ENCODE measurements around the gene KCTD10.
A peak's percentile ranks its signal among the peaks of the same experiment; 100 is the strongest.

The KCTD10 gene

GRCh38 chr12:109469517-109469916 is 7.6 kb downstream of the KCTD10 start:
- DNase-seq (ENCODE audit: low read depth) = no peak

GRCh38 chr12:109467978-109468676 is 9.0 kb downstream of the KCTD10 start:
- DNase-seq (ENCODE audit: low read depth) = no peak

GRCh38 chr12:109466821-109467220 is 10.3 kb downstream of the KCTD10 start:
- DNase-seq (ENCODE audit: low read depth) = no peak

GRCh38 chr12:109466305-109466704 is 10.8 kb downstream of the KCTD10 start:
- no peak for DNase-seq (ENCODE audit: low read depth)

- no peak for DNase-seq (ENCODE audit: low read depth)
Observed at GRCh38 chr12:109464642-109465351, 12.3 kb downstream of the KCTD10 start.

GRCh38 chr12:109463756-109464155 is 13.3 kb downstream of the KCTD10 start:
- no peak for DNase-seq (ENCODE audit: low read depth)

GRCh38 chr12:109462868-109463692 is 14.0 kb downstream of the KCTD10 start:
- peak; percentile 97 for DNase-seq (ENCODE audit: low read depth)

GRCh38 chr12:109461846-109462756 is 15.0 kb downstream of the KCTD10 start:
- peak; percentile 97 for DNase-seq (ENCODE audit: low read depth)

GRCh38 chr12:109461049-109461845 is 15.9 kb downstream of the KCTD10 start:
- peak; percentile 72 for DNase-seq (ENCODE audit: low read depth)

- DNase-seq (ENCODE audit: low read depth) = no peak
Observed at GRCh38 chr12:109460538-109460937, 16.6 kb downstream of the KCTD10 start.

GRCh38 chr12:109459247-109459646 is 17.9 kb downstream of the KCTD10 start:
- peak; percentile 78 for DNase-seq (ENCODE audit: low read depth)

GRCh38 chr12:109458771-109459208 is 18.3 kb downstream of the KCTD10 start:
- peak; percentile 83 for DNase-seq (ENCODE audit: low read depth)

GRCh38 chr12:109458086-109458485 is 19.0 kb downstream of the KCTD10 start:
- DNase-seq (ENCODE audit: low read depth) = peak; percentile 85

GRCh38 chr12:109455706-109456105 is 21.4 kb downstream of the KCTD10 start:
- no peak for DNase-seq (ENCODE audit: low read depth)

- no peak for DNase-seq (ENCODE audit: low read depth)
Observed at GRCh38 chr12:109452489-109452888, 24.6 kb downstream of the KCTD10 start.

- no peak for DNase-seq (ENCODE audit: low read depth)
Observed at GRCh38 chr12:109451400-109451799, 25.7 kb downstream of the KCTD10 start.

- DNase-seq (ENCODE audit: low read depth) = no peak
Observed at GRCh38 chr12:109450980-109451379, 26.1 kb downstream of the KCTD10 start.

- DNase-seq (ENCODE audit: low read depth) = no peak
Observed at GRCh38 chr12:109449845-109450532, 27.1 kb downstream of the KCTD10 start.

- DNase-seq (ENCODE audit: low read depth) = no peak
Observed at GRCh38 chr12:109448707-109449390, 28.3 kb downstream of the KCTD10 start.
